Frontal cortex (tissue), 1 donor: ENCODE results near the gene UMAD1. TPM values are rescaled to one million over a fixed set of nuclear protein-coding genes. Genes with fewer than 3 reads are reported as not detected.

Experiments used
- small RNA-seq: library from RNA; depleted of rRNA; stranded (forward); fragments of <200 nt; gene quantifications from one replicate; pipeline ENCODE3, GENCODE V24; 2014
- total RNA-seq: library from RNA; depleted of rRNA; stranded (reverse); fragments of >200 nt; gene quantifications from one replicate; pipeline ENCODE4 v1.2.3, GENCODE V29; 2014

The UMAD1 gene
- total RNA-seq, 1 donor from 2014 or later: 7.3 TPM

Small RNA genes lying within 50 kb of the gene (small RNA-seq; reads per million reads assigned to genes)
- gene RNU6-534P: not detected

Other genes with a start within 250 kb of the UMAD1 start
- gene COL28A1, start 104.9 kb upstream of the UMAD1 start, total RNA-seq: 0.82 TPM
- 72.2 TPM for gene MIOS, start 73.9 kb upstream of the UMAD1 start, total RNA-seq
- 17.1 TPM for gene RPA3, start 77.9 kb downstream of the UMAD1 start, total RNA-seq